DLD1 (cell line): ENCODE results near the gene FHL1.
"Not testable (repeated sequence)": the region's sequence is repeated elsewhere in the genome, so short reads cannot be mapped to it uniquely, and the experiment has no call there.

Experiments used
- in situ Hi-C: cut with HindIII; loops from 2 replicates; pipeline ENCODE4 v1.10.0; 2017; ENCODE audit warnings: low sequenced_read_pairs

FHL1 gene

DNA sequence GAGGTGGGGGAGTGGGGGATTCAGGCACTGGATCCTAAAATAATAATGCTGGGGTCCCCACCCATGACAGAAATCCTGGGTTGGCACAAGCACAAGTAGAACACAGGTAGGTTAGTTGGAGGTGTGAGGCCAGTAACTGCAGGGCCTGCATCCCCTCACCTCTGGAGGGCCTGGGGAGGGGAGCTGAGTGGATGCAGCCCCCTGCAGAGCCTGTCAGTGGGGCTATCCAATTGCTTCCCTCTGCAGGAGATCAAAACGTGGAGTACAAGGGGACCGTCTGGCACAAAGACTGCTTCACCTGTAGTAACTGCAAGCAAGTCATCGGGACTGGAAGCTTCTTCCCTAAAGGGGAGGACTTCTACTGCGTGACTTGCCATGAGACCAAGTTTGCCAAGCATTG is 60.2 kb downstream of the FHL1 start:
- in situ Hi-C loops, result no loop called here

DNA sequence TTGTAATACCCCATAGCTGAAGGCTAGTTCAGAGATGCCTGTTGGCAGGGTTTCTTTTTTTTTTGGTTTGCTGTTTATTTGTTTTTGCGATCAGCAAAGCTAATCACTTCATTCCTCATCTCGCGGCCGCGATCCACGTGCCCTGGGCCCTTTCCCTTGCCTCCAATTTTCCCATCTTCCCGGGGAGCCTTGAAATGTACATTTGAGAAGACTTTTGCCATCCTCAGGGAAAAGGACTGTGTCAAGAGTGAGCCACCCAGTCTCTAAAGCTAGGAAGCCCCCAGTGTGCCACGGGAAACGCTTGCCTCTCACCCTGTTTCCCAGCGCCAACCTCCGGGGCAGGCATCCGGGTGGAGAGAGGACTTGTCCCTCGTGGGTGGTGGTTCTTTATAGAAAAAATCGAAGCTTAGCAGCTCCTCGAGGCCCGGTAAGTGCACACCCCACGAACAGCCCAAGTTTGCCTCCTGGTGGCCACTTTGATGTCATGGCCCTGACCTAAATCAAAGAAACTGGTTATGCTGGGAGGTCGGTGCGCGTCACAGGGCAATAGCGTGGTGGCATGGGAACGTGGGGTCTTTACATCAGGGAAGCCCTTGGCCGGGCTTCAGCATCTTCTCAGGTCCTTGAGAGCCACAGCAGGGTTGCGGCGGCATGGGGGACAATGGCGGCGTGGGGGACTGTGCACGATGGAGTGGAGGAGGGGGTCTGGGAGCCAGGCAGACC is 61.8 kb downstream of the FHL1 start:
- in situ Hi-C loops, result no loop called here

DNA sequence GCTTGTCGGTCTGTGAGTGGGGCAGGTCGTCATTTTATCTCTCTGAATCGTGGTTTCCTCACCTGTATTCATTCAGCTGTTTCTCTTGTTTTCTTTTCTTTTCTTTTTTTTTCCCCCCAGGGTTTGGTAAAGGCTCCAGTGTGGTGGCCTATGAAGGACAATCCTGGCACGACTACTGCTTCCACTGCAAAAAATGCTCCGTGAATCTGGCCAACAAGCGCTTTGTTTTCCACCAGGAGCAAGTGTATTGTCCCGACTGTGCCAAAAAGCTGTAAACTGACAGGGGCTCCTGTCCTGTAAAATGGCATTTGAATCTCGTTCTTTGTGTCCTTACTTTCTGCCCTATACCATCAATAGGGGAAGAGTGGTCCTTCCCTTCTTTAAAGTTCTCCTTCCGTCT is 62.4 kb downstream of the FHL1 start:
- in situ Hi-C loops, result no loop called here

DNA sequence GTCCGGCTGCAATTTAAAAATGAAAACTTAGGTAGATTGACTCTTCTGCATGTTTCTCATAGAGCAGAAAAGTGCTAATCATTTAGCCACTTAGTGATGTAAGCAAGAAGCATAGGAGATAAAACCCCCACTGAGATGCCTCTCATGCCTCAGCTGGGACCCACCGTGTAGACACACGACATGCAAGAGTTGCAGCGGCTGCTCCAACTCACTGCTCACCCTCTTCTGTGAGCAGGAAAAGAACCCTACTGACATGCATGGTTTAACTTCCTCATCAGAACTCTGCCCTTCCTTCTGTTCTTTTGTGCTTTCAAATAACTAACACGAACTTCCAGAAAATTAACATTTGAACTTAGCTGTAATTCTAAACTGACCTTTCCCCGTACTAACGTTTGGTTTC is 62.9 kb downstream of the FHL1 start:
- in situ Hi-C loops, result no loop called here

DNA sequence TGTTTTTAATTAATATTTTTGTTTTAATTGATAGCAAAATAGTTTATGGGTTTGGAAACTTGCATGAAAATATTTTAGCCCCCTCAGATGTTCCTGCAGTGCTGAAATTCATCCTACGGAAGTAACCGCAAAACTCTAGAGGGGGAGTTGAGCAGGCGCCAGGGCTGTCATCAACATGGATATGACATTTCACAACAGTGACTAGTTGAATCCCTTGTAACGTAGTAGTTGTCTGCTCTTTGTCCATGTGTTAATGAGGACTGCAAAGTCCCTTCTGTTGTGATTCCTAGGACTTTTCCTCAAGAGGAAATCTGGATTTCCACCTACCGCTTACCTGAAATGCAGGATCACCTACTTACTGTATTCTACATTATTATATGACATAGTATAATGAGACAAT is 63.5 kb downstream of the FHL1 start:
- in situ Hi-C loops, result no loop called here

DNA sequence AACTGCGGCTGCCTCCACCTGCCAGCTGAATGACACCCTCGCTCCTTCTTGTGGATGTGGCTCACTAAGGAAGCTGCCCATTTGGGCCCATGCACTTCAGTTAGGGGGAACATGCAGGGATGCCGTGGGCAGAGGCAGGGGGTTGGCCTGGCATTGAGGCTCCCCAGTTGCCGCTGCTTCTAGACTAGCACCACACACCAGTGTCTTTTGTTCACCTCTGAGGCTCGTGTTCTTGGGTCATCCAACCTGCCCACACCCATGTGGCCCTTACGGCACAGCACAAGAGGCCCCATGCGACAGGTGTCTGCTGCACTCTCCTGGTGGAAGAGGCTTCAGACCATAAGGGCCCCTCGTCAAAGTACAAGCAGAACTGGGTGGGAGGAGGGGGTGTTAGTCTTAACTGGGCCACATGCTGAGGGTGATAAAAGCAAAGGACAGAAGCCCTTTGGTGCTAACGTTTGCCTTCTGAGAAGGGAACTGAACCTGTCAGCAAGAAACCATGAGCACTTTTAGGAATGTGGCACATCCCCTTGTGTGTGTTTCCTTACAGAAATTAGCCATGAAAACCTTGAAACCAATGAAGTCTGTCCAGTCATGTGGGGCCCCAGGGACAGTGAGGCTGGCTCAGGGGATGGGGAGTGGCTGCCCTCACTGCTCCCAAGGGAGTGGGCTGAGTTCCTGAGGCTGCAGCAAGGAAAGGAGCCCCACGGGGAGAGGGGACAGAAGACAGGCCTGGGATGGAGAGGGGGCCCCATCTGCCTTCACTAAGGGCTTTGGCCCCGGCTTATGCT is 64.6 kb downstream of the FHL1 start:
- in situ Hi-C loops, result no loop called here

DNA sequence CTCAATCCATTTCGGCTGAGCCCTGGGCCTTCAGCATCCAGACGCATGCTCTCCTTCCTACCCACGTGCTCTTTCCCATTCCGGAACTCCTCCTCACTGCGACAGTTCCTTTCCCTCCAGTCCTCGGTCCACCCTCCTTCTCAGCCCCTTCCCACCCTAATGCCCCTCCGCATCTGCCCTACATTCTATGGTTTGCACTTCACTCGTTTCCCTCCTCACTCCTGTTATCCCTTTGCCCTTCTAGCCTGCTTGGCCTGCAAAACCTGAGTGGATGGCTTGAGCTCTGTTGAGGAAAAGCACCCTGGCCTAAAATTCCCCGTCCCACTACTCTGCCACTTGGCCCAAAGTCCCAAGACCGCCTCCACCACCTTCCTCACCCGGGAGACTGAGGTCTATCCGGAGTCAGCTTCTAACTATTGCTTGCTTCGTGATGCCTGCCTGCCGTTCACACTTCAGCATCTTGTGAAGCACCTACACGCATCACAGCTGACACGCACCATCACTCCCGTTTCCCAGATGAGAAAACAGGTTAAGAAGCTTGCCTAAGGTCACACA is 65.3 kb downstream of the FHL1 start:
- in situ Hi-C loops, result no loop called here

DNA sequence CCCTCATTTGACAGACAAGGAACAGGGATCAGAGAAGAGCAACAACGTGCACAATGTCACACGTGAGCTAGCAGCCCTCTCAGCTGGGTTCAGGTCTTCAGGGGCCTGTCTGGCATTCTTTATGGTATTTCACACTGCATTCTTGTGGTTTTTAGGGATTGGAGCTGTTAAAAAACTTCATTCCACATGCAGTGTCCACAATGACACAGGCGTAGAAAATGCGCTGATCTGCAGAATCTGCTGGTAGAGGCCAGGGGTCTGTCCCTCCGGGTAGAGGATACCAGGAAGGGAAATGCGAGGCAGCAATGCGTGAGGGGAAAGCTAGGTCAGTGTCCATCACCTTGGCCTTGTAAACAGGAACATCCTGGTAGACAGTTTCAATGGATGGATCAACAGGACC is 67.2 kb downstream of the FHL1 start:
- in situ Hi-C loops, result no loop called here

DNA sequence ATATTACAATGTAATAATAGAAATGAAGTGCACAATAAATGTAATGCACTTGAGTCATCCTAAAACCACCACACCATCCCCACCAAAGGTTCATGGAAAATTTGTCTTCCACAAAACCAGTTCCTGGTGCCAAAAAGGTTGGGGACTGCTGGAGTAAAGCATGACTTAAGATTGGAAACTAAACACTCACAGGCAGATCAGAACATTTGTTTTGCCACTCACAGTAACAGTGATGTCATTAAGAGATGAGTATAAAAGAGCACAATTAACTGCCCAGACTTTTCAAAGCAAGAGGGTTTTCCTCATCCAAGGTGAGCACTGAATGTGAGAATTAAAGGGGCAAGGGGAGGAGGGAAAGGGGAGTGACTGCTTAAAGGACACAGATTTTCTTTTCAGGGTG is 68.2 kb downstream of the FHL1 start:
- in situ Hi-C loops, result no loop called here

DNA sequence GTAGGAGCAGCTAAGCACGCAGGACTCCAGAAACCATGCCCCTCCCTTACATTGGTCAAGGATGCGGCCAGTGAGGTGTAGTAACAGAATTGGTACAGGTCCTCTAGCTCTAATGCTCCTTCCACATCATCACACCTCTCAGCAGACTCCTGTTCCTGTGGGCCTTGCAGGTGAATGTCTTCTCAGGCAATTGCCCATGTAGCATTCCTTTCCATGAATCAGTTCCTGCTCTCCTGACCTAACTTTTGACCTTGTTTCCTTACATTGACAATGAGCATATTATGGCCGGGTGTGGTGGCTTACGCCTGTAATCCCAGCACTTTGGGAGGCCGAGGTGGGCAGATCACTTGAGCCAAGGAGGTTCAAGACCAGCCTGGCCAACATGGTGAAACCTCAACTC is 72.6 kb downstream of the FHL1 start:
- in situ Hi-C loops, result no loop called here

DNA sequence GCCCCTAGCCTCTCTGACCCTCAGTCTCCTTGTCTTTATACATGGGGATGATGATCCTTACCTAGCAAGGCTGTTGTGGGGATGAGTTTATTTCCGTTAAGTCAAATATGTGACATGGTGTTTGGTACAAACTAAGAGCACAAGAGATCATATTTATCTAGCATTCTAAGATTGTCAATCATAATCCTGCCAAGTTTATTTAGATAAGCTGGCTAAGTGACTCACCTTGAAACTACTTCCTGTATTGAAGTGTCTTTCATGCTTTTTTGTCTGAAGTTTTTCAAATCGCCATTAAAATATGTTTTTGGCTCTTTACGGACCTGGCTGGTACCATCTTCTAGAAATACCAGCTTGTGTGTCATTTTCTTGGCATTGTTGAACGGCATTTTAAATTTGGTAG is 73.2 kb downstream of the FHL1 start:
- in situ Hi-C loops, result no loop called here

DNA sequence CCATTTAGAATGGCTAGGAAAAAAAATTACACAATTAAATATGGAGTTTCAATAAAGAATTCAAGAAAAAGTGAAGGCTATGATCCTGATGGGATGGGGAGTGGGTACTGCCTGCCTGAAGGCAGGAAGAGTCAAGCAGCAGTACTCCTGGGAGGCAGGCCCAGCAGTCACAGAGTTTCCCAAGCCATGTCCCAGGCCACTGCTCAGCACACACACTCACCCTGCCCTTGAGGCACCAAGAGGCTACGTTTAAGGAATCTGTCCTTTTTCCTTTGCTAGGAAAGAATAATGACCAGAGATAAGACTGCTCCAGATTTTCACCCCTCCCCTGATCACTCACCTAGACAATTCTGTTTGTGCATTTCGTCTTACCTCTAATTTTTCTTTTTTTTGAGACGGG is 73.6 kb downstream of the FHL1 start:
- in situ Hi-C loops, result no loop called here

DNA sequence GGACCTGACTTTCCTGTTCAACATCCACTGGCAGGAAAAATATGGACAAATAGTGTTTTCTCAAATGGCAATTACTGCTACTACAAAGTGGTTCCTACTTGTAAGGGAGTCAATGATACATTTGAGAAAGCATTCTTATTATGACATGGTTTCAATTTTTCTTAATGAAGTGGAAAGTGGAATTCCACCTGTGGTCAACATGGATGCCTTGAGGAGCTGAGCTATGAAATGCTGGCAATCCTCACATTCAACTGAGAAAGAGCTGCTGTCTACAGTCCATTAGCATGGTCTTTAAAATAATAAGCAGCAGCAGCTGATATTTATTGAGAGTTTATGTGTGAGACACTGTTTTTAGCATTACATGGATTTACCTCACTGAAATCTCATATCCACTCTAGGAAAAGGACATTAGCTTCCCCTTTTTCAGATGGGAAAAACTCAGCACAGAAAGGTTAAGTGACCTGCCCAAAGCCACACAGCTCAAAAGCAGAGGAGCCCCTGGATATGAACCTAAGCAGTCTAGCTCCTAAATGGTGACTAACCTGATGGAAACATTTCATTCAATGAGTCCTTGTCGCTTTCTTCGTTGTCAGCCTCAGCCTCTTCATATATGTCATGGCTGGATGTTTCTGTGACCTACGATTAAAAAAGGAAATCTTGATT is 74.6 kb downstream of the FHL1 start:
- in situ Hi-C loops, result no loop called here

DNA sequence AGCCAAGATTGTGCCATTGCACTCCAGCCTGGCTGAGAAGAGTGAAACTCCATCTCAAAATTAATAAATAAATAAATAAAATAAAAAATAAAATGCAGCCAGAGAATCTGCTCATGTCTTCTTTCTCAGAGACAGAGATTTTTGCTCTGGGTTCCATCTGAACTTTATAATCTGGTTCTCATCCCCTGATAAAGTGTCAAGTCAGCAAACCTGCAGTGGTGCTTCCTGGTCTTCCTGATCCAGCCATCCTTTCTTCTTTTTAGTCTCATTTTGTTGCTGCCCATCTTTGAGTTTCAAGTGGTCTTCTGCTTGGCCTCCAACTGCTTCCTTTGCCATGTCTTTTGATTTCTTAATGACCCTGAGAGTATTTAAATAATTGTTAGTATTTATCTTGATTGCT is 79.7 kb downstream of the FHL1 start:
- in situ Hi-C loops, result no loop called here

DNA sequence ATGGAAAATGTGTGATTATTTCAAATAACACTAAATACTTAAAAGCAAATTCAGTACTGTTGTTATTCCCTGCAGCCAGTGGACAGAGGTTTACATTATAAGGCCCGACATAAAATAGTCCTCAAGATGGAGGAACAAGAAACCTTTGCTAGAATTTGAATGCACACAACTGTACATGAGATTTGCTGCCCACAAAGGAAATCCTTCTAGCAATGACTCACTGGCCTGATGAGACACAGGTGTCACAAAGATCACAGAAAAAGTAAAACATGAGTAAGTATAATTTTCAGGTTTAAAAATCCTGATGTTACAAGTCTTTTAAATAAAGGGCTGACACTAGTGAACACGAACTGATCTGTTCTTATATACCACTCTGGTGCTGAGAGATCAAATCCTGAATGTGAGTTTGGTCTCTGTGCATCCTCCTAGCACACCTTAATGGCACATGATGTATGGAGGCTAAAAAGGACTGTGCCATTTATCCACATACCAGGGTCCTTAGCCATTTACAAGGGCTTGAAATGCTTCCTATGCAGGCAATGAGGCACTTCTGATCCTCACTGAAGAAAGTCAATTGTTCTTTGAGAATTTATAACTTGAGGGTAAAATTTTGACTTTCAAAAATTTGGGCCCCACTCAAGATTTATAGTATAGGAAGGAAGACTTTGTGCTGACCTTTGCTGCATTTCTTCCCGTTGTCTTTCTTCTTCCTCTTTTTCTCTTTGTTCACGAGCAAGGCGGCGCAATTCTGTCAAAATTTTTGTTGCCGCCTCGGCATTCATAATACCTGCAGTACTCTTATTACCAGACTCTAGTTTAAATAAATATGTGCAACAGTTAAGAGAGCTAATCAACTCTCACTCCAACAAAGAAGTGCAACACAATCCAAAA is 80.9 kb downstream of the FHL1 start:
- in situ Hi-C loops, result no loop called here

DNA sequence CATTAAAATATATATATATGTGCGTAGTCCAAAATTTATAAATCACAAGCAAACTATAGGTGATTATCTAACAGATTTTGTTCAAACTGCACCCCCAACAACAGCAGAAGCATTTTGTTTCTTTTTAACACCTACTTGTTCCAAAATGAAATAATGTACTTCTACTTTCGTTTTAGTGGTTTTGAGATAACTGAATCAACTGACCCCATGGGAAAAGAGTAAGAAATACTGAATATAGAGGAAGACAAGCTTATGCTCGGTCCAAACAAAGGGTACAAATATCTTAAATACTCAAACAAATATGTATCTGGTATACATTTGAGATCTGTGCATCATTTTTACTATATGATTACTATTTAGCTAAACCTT is 81.5 kb downstream of the FHL1 start:
- in situ Hi-C loops, result no loop called here

DNA sequence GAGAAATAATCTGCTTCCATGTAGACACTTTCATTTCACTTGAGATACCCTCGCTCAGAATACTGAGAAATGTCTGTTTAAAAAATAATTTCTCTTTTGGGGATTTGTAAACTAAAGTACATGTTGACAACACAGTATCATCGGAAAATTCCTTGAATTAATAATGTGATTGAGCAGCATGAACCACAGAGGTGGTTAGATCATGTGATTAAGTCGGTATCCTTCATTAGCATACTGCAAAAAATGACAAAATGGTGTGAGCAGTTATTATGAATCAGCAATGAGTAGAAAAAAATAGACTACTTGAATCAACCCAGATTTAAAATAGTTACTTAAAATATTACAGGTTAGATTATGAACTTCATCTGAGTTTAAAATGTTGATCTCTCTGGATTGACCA is 89.7 kb downstream of the FHL1 start:
- in situ Hi-C loops, result no loop called here

DNA sequence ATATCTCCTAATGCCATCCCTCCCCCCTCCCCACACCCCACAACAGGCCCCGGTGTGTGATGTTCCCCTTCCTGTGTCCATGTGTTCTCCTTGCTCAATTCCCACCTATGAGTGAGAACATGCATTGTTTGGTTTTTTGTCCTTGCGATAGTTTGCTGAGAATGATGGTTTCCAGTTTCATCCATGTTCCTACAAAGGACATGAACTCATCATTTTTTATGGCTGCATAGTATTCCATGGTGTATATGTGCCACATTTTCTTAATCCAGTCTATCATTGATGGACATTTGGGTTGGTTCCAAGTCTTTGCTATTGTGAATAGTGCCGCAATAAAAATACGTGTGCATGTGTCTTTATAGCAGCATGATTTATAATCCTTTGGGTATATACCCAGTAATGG is 90.5 kb downstream of the FHL1 start:
- in situ Hi-C loops, result not testable (repeated sequence)

DNA sequence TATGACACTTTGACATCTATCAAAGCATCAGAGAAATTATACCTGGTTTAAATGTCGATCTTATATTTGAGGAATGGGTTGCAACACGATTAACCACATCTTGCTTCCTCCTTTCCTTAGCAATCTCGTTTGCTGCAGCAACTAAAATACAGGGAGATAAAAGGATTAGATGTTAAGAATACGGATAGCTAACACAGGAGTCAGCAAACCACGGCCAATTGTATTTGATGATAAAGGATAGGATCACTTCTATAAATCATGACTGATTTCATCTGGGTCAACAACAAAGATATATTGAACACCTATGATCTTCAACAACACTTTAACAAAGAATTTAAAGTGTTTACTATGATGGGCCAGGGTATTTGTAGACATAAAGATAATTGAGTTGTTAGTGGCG is 98.9 kb downstream of the FHL1 start:
- in situ Hi-C loops, result no loop called here

DNA sequence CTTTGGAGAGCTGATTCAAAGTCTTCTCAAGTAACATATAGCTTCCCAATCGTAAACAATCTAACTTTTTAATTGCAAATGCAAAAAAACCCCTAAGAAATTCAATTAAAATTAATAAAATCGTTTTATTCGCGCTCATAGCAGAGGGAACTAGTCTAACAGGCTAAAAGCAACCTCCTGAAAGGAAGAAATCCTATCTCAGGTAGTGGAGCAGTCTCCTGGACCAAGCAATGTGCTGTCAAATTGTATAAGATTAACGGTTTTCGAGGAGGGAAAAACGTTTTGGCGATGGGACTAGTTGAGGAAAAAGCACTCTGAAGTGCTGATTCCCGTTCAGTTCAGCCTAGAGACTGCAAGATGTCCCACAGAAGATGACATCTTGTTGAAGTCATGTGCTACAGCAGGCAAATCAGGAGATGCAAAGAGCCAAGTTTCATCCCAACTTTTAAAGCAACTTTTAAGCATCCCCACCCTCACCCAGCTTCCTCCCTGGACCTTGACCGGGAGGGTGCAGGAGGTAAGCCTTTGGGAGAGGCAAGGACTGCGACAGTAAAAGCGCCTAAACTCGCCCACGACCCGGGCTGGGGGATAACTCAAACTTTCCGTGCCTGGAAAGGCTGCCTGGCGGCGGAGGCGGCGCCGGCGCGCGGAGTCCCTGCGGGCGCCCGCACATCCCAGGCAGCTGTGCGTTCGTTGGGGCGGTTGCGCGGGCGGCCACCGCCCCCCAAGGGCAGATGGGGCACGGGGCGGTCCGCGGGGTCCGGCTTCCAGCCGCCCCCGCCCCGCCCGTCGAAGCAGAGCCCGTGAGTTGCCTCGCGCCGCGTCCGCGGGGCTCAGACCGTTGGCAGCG is 103.1 kb downstream of the FHL1 start:
- in situ Hi-C loops, result no loop called here
